HG02642 (cell line): ENCODE data around the gene ZMYND8.

Source experiments
- ATAC-seq: cut with Tn5 transposase; IDR thresholded peaks from one replicate; pipeline ENCODE4 v1.9.1; 2021; ENCODE audit warnings: mild to moderate bottlenecking; ENCODE audit not compliant: unreplicated experiment, poor library complexity

ZMYND8 gene

DNA sequence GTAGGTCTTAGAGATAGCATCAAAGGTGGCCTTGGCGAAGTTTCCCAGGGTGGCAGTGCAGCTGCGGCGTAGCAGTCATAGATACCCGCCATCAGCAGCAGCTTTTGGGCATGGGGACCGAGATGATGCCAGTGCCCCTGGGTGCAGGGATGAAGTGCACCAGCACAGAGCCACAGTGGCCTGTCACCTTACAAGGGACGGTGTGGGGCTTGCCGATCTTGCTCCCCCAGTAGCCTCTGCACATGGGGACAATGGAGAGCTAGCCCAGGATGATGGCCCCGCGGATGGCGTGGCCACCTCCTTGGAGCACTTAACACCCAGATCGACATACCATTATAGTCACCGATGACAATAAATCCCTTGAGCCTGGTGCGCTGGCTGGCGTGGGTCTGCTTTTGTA lies 195.5 kb downstream of the ZMYND8 start:
- ATAC-seq = no peak

DNA sequence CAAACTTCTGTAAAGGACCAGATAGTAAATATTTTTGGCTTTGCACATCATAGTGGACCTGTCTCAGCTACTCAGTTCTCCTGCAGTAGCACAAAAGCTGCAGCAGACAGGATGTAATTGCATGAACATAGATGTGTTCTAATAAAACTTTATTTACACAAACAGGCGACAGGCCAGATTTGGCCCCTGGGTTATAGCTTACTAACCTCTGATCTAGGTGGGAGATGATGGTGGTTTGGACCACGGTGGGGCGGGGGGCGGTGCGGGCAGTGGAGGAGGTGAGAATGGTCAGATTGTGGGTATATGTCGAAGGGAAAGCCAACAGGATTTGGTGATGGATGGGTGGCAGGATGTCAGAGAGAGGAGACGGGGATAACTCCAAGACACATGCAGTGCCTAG lies 196.3 kb downstream of the ZMYND8 start:
- no peak for ATAC-seq
